Keratinocyte (primary cell): ENCODE measurements around the gene C1orf122.

Experiments
- CTCF ChIP-seq, 3 experiments: IDR thresholded peaks in 1 of 3; conservative IDR thresholded peaks in 1 of 3; optimal IDR thresholded peaks in 1 of 3; 2 replicates in 2 of 3; 3 replicates in 1 of 3; pipeline versions ENCODE3 to v1.5.1; 2011; ENCODE audit warnings: low read length in 3 of 3, mild to moderate bottlenecking in 3 of 3, moderate library complexity in 2 of 3, control low read depth in 1 of 3, inconsistent platforms in 1 of 3; ENCODE audit not compliant: insufficient read depth in 2 of 3; ENCODE audit errors: extremely low read depth in 1 of 3
- EZH2 ChIP-seq: IDR thresholded peaks from one replicate; pipeline ENCODE4 v1.6.1; 2012; ENCODE audit warnings: inconsistent platforms, mild to moderate bottlenecking, low read length, moderate library complexity

- TF ChIP-seq CTCF (optimal IDR thresholded peaks at IDR 0.05 in 1 of 3, IDR thresholded peaks at IDR 0.05 in 1 of 3, conservative IDR thresholded peaks at IDR 0.05 in 1 of 3; ENCODE audit: extremely low read depth in 1 of 3, insufficient read depth in 2 of 3, low read length in 3 of 3): no peak
- no peak for TF ChIP-seq EZH2
Observed at GRCh38 chr1:37821481-37821880, 13.9 kb downstream of the C1orf122 start.
